Neural progenitor cell (in vitro differentiated cells): ENCODE results near the gene CXCL17. TPM values are rescaled to one million over a fixed set of nuclear protein-coding genes. Genes with fewer than 3 reads are reported as not detected.
"Not testable (repeated sequence)": the region's sequence is repeated elsewhere in the genome, so short reads cannot be mapped to it uniquely, and the experiment has no call there.

ENCODE experiments used
- DNase-seq: peaks from one replicate; pipeline ENCODE4 v3.0.0-alpha.2; 2016; ENCODE audit warnings: low spot score
- H2AFZ ChIP-seq: fragments of 200-600 bp; sonication (generic); replicated peaks from 2 replicates; pipeline ENCODE4 v1.6.1; 2016; ENCODE audit warnings: antibody characterized with exemption
- H3F3A ChIP-seq: fragments of 200-600 bp; sonication (generic); 2 replicates; pipeline ENCODE4 v1.6.1; 2016; ENCODE audit warnings: antibody characterized with exemption, low read depth
- H3K27ac ChIP-seq: fragments of 200-600 bp; sonication (generic); 2 replicates; pipeline ENCODE4 v1.5.1; 2016; ENCODE audit warnings: mild to moderate bottlenecking
- H3K27me3 ChIP-seq: fragments of 200-600 bp; sonication (generic); 2 replicates; pipeline ENCODE4 v1.6.1; 2016; ENCODE audit warnings: mild to moderate bottlenecking, moderate library complexity
- H3K36me3 ChIP-seq: fragments of 200-600 bp; sonication (generic); 2 replicates; pipeline ENCODE4 v1.5.1; 2016
- H3K4me1 ChIP-seq: fragments of 200-600 bp; sonication (generic); 2 replicates; pipeline ENCODE4 v1.6.1; 2016; ENCODE audit warnings: mixed run types
- H3K4me2 ChIP-seq: fragments of 200-600 bp; sonication (generic); 2 replicates; pipeline ENCODE4 v1.6.1; 2016
- H3K4me3 ChIP-seq: fragments of 200-600 bp; sonication (generic); 2 replicates; pipeline ENCODE4 v1.5.1; 2016
- H3K79me2 ChIP-seq: fragments of 200-600 bp; sonication (generic); 2 replicates; pipeline ENCODE4 v1.6.1; 2016; ENCODE audit warnings: low read depth
- H3K9ac ChIP-seq: fragments of 200-600 bp; sonication (generic); 2 replicates; pipeline ENCODE4 v1.6.1; 2016
- H3K9me3 ChIP-seq: fragments of 200-600 bp; sonication (generic); 2 replicates; pipeline ENCODE4 v1.5.1; 2016; ENCODE audit warnings: low read depth
- H4K20me1 ChIP-seq: fragments of 200-600 bp; sonication (generic); 2 replicates; pipeline ENCODE4 v1.6.1; 2016; ENCODE audit warnings: low read depth
- H3K27ac Mint-ChIP-seq: 3 replicates; pipeline ENCODE4 v1.8.0; 2021; ENCODE audit warnings: mixed read lengths
- H3K27me3 Mint-ChIP-seq: 2 replicates; pipeline ENCODE4 v1.8.0; 2022; ENCODE audit warnings: low read depth, mild to moderate bottlenecking, inconsistent platforms, moderate library complexity, mixed read lengths; ENCODE audit not compliant: insufficient read depth
- H3K36me3 Mint-ChIP-seq: 3 replicates; pipeline ENCODE4 v1.8.0; 2021; ENCODE audit warnings: mixed read lengths
- H3K4me1 Mint-ChIP-seq: 3 replicates; pipeline ENCODE4 v1.8.0; 2021; ENCODE audit warnings: mixed read lengths
- H3K4me3 Mint-ChIP-seq: 3 replicates; pipeline ENCODE4 v1.8.0; 2021; ENCODE audit warnings: mild to moderate bottlenecking, moderate library complexity, mixed read lengths
- H3K9me3 Mint-ChIP-seq: 3 replicates; pipeline ENCODE4 v1.8.0; 2020; ENCODE audit warnings: mixed read lengths
- EZH2 ChIP-seq: fragments of 200-600 bp; sonication (generic); IDR thresholded peaks from 2 replicates; pipeline ENCODE4 v1.6.1; 2017; ENCODE audit warnings: antibody characterized with exemption, mild to moderate bottlenecking, moderate library complexity
- EZH2phosphoT487 ChIP-seq: fragments of 200-600 bp; sonication (generic); IDR thresholded peaks from 2 replicates; pipeline ENCODE4 v1.6.1; 2017; ENCODE audit warnings: antibody characterized with exemption
- total RNA-seq: library from RNA; depleted of rRNA; stranded (reverse); fragments of >200 nt; gene quantifications from 2 replicates; pipeline ENCODE4 v1.2.3, GENCODE V29; 2015; ENCODE audit warnings: low replicate concordance
- TF ChIP-seq, protein P1 (sequence below): fragments of 200-600 bp; sonication (generic); IDR thresholded peaks from 2 replicates; pipeline ENCODE4 v1.5.1; 2017; ENCODE audit warnings: antibody characterized with exemption, mild to moderate bottlenecking

Gene CXCL17
- total RNA-seq, 1 donor from 2014 or later, result not detected

DNA sequence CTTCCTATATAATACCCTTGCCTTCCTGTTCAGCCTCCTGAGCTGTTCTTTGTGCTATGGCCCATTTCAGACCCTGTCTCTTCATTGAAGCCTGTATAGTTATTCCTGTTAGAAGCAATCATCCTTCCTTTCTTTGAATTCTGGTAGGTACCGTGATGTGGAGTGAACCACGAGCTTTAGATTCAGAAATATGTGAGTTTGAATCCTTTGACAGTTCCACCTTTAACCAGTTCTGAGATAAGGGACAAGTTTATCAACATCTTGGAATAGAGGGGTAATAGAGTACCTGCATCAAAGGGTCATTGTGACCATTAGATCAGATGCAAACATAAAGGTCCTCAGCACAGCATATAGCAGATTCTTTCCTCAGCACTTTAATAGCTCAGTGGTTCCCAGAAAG, 12.3 kb upstream of the CXCL17 start:
- Mint-ChIP-seq H3K27me3 (peaks cover 3% of the 10 kb centered on the region), H3K27ac (no peak overlapping the region), H3K9me3 (peaks cover 2% of the 10 kb centered on the region), H3K4me3 (no peak overlapping the region), H3K36me3 (no peaks in the 10 kb centered on the region), H3K4me1 (peaks cover 7% of the 10 kb centered on the region)
- no peak overlapping the region for H3K9ac ChIP-seq
- no peaks in the 10 kb centered on the region for H3K27me3 ChIP-seq
- H3K4me1 ChIP-seq, result peaks cover 3% of the 10 kb centered on the region
- DNase-seq, result no peak
- no peak overlapping the region for H3K27ac ChIP-seq
- H3F3A ChIP-seq, result no peaks in the 10 kb centered on the region
- no peaks in the 10 kb centered on the region for H3K79me2 ChIP-seq
- no peak overlapping the region for H3K4me3 ChIP-seq
- H3K9me3 ChIP-seq, result no peaks in the 10 kb centered on the region
- no peak overlapping the region for H2AFZ ChIP-seq
- no peak overlapping the region for H3K4me2 ChIP-seq
- TF ChIP-seq, protein P1, sequence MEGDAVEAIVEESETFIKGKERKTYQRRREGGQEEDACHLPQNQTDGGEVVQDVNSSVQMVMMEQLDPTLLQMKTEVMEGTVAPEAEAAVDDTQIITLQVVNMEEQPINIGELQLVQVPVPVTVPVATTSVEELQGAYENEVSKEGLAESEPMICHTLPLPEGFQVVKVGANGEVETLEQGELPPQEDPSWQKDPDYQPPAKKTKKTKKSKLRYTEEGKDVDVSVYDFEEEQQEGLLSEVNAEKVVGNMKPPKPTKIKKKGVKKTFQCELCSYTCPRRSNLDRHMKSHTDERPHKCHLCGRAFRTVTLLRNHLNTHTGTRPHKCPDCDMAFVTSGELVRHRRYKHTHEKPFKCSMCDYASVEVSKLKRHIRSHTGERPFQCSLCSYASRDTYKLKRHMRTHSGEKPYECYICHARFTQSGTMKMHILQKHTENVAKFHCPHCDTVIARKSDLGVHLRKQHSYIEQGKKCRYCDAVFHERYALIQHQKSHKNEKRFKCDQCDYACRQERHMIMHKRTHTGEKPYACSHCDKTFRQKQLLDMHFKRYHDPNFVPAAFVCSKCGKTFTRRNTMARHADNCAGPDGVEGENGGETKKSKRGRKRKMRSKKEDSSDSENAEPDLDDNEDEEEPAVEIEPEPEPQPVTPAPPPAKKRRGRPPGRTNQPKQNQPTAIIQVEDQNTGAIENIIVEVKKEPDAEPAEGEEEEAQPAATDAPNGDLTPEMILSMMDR, result no peak
- no peak for TF ChIP-seq EZH2phosphoT487
- no peak for TF ChIP-seq EZH2
- H4K20me1 ChIP-seq, result peaks cover 2% of the 10 kb centered on the region
- H3K36me3 ChIP-seq, result no peaks in the 10 kb centered on the region

DNA sequence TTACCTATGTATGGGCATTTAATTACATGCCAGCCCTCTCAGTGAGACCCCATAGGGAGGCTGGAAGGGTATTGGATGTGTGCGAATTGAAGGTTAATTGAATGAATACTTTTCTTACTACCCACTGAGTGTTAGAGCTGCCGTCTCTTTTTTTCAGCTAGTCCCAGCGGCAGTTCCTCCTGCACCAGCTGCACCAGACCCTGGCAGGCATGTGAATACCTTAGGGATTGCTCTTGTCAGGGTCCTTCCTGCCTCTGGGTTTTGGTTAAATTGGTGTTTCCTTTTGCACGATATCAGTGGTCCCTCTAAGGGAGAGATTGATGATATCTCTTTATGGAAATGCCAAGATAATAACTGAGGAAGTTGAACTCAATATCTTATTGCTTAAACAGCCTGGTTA, 9.8 kb upstream of the CXCL17 start:
- Histone ChIP-seq H3K79me2 (no peaks in the 10 kb centered on the region), H3K9ac (no peak overlapping the region), H3K27ac (no peak overlapping the region), H3K9me3 (no peaks in the 10 kb centered on the region), H3K4me2 (no peak overlapping the region), H3K36me3 (no peaks in the 10 kb centered on the region), H3K4me3 (no peak overlapping the region), H3K27me3 (no peaks in the 10 kb centered on the region), H2AFZ (no peak overlapping the region), H4K20me1 (peaks cover 2% of the 10 kb centered on the region), H3K4me1 (peaks cover 3% of the 10 kb centered on the region), H3F3A (no peaks in the 10 kb centered on the region)
- TF ChIP-seq EZH2 (no peak), EZH2phosphoT487 (no peak)
- TF ChIP-seq, protein P1, result no peak
- Mint-ChIP-seq H3K27ac (no peak overlapping the region), H3K27me3 (peaks cover 3% of the 10 kb centered on the region), H3K9me3 (peaks cover 2% of the 10 kb centered on the region), H3K4me1 (peaks cover 7% of the 10 kb centered on the region), H3K4me3 (no peak overlapping the region), H3K36me3 (no peaks in the 10 kb centered on the region)
- no peak for DNase-seq

DNA sequence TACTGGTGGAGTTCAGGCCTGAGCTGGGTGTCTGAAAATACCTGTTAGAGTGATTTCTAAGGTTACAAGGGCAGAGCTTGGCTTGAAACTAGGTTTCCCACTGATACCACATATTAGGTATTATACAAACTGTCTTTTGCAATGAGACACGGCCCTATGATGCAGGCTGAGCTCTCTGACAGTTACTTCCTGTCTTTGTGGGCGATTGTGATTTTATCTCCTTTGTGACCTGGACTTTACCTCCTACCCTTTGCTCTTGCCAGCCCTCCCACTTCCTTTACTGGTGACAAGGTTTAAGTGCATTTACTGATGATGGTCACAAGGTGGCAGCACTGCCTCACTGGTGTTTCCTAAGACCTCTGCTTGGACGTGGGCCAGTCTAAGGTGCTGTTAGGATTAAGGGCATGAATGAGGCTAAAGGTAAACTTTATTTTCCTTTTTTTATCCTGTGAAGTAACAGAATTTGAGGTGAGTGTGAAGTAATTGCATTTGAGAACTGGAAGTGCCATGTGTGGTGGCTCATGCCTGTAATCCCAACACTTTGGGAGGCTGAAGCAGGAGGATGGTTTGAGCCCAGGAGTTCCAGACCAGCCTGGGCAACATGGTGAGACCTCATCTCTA, 7.7 kb upstream of the CXCL17 start:
- no peaks in the 10 kb centered on the region for H3F3A ChIP-seq
- TF ChIP-seq EZH2phosphoT487 (no peak), EZH2 (no peak)
- TF ChIP-seq, protein P1, result peak; percentile 91
- H3K4me3 ChIP-seq, result no peak overlapping the region
- Mint-ChIP-seq H3K27me3 (peaks cover under 1% of the 10 kb centered on the region), H3K27ac (no peak overlapping the region), H3K9me3 (no peaks in the 10 kb centered on the region), H3K4me1 (no peaks in the 10 kb centered on the region), H3K4me3 (no peak overlapping the region), H3K36me3 (no peaks in the 10 kb centered on the region)
- no peak overlapping the region for H3K27ac ChIP-seq
- no peaks in the 10 kb centered on the region for H3K36me3 ChIP-seq
- peaks cover 3% of the 10 kb centered on the region for H3K4me1 ChIP-seq
- peaks cover 2% of the 10 kb centered on the region for H4K20me1 ChIP-seq
- H3K9ac ChIP-seq, result no peak overlapping the region
- no peak overlapping the region for H3K4me2 ChIP-seq
- no peaks in the 10 kb centered on the region for H3K27me3 ChIP-seq
- no peak overlapping the region for H2AFZ ChIP-seq
- H3K79me2 ChIP-seq, result no peaks in the 10 kb centered on the region
- DNase-seq, result peak; percentile 82
- no peaks in the 10 kb centered on the region for H3K9me3 ChIP-seq

DNA sequence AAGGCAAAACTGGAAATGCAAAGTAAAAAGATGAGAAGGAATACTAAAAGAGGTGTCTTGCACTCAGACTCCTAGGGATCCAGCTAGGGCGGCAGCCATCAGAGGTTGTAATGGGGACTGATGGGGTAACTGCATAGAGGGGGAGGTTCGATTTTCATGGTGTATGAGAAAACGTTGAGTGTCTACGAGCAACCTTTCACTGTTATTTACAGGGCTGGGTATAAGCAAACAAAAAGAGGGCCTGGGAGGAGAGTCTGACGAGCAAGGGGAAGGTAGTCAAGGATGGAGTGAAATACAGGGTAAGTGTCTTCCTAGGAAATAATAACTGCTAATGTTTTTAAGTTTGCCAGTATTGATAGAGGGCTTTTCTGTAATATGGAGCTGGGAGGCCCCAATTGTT, 5.6 kb upstream of the CXCL17 start:
- not testable (repeated sequence) for H3K4me1 Mint-ChIP-seq, H2AFZ ChIP-seq

More for the DNA sequence above, 5.6 kb upstream of the CXCL17 start:
- not testable (repeated sequence) for H3K4me3 ChIP-seq, H3K36me3 ChIP-seq, H3K27ac ChIP-seq, H3K9ac ChIP-seq, H3K27me3 Mint-ChIP-seq, H3K9me3 Mint-ChIP-seq, H3K36me3 Mint-ChIP-seq, H3K4me1 ChIP-seq, H4K20me1 ChIP-seq, H3K4me2 ChIP-seq, H3K4me3 Mint-ChIP-seq, H3F3A ChIP-seq, DNase-seq, H3K27me3 ChIP-seq, H3K27ac Mint-ChIP-seq, H3K9me3 ChIP-seq, H3K79me2 ChIP-seq
